Liver (tissue), 3 donors: Measurements from ENCODE around the gene MOB4.

Source experiments
- FOXA1 ChIP-seq: IDR thresholded peaks from 2 replicates; pipeline ENCODE4 v1.6.1; 2016; ENCODE audit warnings: antibody characterized with exemption
- GABPA ChIP-seq, 2 donors: IDR thresholded peaks in 1 of 2; conservative IDR thresholded peaks in 1 of 2; 2 replicates each; pipeline ENCODE4 v1.6.1; 2016; ENCODE audit warnings: antibody characterized with exemption in 2 of 2, mild to moderate bottlenecking in 1 of 2, moderate library complexity in 1 of 2
- HNF4A ChIP-seq, 2 donors: conservative IDR thresholded peaks; 2 replicates each; pipeline ENCODE4 v1.6.1; 2016; ENCODE audit warnings: antibody characterized with exemption in 2 of 2, mild to moderate bottlenecking in 2 of 2
- JUND ChIP-seq, 2 donors: IDR thresholded peaks; 2 replicates each; pipeline ENCODE4 v1.6.1; 2016; ENCODE audit warnings: antibody characterized with exemption in 2 of 2
- MAX ChIP-seq: IDR thresholded peaks from 2 replicates; pipeline ENCODE4 v1.6.1; 2016; ENCODE audit warnings: antibody characterized with exemption
- RXRA ChIP-seq, 2 donors: IDR thresholded peaks; 2 replicates each; pipeline ENCODE4 v1.6.1; 2017 to 2018; ENCODE audit warnings: antibody characterized with exemption in 2 of 2, mild to moderate bottlenecking in 1 of 2
- SP1 ChIP-seq: IDR thresholded peaks from 2 replicates; pipeline ENCODE4 v1.6.1; 2018; ENCODE audit warnings: antibody characterized with exemption, mild to moderate bottlenecking
- TAF1 ChIP-seq: conservative IDR thresholded peaks from 2 replicates; pipeline ENCODE4 v1.6.1; 2016; ENCODE audit warnings: antibody characterized with exemption, mild to moderate bottlenecking
- YY1 ChIP-seq: IDR thresholded peaks from 2 replicates; pipeline ENCODE4 v1.6.1; 2016; ENCODE audit warnings: antibody characterized with exemption, mild to moderate bottlenecking
- ZBTB33 ChIP-seq: IDR thresholded peaks from 2 replicates; pipeline ENCODE4 v1.6.1; 2016; ENCODE audit warnings: antibody characterized with exemption
- TF ChIP-seq, protein P1 (sequence below): fragments of 150-350 bp; IDR thresholded peaks from 2 replicates; pipeline ENCODE4 v1.5.1; 2017; ENCODE audit warnings: improper control_type of control experiment, low read depth, low read length; ENCODE audit not compliant: missing input control
- TF ChIP-seq, protein P2 (sequence below): IDR thresholded peaks from 2 replicates; pipeline ENCODE4 v1.6.1; 2016; ENCODE audit warnings: antibody characterized with exemption
- TF ChIP-seq, protein P3 (sequence below): IDR thresholded peaks from 2 replicates; pipeline ENCODE4 v1.6.1; 2016; ENCODE audit warnings: antibody characterized with exemption, mild to moderate bottlenecking
- donor health status: healthy.
- donor health status: healthy.

DNA sequence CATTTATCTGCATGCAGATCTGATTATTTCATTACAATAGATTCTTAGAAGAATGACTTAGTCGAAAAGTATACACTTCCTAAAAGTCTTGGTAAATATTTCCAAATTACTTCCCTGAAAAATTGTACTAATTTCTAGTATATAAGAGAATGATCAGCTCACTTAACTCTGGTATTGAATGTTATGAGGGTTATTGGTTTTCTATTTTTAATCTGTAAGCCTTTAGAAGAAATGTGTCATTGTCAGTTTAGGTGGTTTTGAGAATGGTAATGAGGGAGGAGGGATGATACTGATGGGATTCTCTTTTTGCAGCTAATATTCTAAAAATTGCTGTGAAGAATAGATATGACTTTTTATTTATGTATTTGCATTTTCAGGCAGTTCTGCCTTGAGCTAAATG lies 23.9 kb downstream of the MOB4 start:
- TF ChIP-seq, protein P1, sequence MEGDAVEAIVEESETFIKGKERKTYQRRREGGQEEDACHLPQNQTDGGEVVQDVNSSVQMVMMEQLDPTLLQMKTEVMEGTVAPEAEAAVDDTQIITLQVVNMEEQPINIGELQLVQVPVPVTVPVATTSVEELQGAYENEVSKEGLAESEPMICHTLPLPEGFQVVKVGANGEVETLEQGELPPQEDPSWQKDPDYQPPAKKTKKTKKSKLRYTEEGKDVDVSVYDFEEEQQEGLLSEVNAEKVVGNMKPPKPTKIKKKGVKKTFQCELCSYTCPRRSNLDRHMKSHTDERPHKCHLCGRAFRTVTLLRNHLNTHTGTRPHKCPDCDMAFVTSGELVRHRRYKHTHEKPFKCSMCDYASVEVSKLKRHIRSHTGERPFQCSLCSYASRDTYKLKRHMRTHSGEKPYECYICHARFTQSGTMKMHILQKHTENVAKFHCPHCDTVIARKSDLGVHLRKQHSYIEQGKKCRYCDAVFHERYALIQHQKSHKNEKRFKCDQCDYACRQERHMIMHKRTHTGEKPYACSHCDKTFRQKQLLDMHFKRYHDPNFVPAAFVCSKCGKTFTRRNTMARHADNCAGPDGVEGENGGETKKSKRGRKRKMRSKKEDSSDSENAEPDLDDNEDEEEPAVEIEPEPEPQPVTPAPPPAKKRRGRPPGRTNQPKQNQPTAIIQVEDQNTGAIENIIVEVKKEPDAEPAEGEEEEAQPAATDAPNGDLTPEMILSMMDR, result no peak
- TF ChIP-seq JUND (IDR thresholded peaks at IDR 0.05) (no peak), HNF4A (conservative IDR thresholded peaks at IDR 0.05) (no peak), SP1 (no peak), YY1 (no peak), TAF1 (no peak), MAX (no peak), ZBTB33 (no peak), GABPA (IDR thresholded peaks at IDR 0.05 in 1 of 2, conservative IDR thresholded peaks at IDR 0.05 in 1 of 2) (no peak), FOXA1 (no peak), RXRA (IDR thresholded peaks at IDR 0.05) (no peak)
- TF ChIP-seq, protein P2, sequence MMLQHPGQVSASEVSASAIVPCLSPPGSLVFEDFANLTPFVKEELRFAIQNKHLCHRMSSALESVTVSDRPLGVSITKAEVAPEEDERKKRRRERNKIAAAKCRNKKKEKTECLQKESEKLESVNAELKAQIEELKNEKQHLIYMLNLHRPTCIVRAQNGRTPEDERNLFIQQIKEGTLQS, result no peak
- TF ChIP-seq, protein P3, sequence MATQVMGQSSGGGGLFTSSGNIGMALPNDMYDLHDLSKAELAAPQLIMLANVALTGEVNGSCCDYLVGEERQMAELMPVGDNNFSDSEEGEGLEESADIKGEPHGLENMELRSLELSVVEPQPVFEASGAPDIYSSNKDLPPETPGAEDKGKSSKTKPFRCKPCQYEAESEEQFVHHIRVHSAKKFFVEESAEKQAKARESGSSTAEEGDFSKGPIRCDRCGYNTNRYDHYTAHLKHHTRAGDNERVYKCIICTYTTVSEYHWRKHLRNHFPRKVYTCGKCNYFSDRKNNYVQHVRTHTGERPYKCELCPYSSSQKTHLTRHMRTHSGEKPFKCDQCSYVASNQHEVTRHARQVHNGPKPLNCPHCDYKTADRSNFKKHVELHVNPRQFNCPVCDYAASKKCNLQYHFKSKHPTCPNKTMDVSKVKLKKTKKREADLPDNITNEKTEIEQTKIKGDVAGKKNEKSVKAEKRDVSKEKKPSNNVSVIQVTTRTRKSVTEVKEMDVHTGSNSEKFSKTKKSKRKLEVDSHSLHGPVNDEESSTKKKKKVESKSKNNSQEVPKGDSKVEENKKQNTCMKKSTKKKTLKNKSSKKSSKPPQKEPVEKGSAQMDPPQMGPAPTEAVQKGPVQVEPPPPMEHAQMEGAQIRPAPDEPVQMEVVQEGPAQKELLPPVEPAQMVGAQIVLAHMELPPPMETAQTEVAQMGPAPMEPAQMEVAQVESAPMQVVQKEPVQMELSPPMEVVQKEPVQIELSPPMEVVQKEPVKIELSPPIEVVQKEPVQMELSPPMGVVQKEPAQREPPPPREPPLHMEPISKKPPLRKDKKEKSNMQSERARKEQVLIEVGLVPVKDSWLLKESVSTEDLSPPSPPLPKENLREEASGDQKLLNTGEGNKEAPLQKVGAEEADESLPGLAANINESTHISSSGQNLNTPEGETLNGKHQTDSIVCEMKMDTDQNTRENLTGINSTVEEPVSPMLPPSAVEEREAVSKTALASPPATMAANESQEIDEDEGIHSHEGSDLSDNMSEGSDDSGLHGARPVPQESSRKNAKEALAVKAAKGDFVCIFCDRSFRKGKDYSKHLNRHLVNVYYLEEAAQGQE, result no peak
